HG03064 (cell line): ENCODE measurements around the gene S1PR3.

ENCODE experiments used
- ATAC-seq: cut with Tn5 transposase; IDR thresholded peaks from one replicate; pipeline ENCODE4 v1.9.1; 2021; ENCODE audit warnings: low read depth; ENCODE audit not compliant: unreplicated experiment

S1PR3 gene

GRCh38 chr9:88968799-88969198, 22.5 kb upstream of the S1PR3 start:
- no peak for ATAC-seq

GRCh38 chr9:88969646-88970373, 21.5 kb upstream of the S1PR3 start:
- ATAC-seq: no peak

GRCh38 chr9:88971131-88971960, 19.9 kb upstream of the S1PR3 start:
- no peak for ATAC-seq

- ATAC-seq: no peak
These were observed 18.9 kb upstream of the S1PR3 start for GRCh38 chr9:88972401-88972800.

GRCh38 chr9:88973281-88974045, 17.8 kb upstream of the S1PR3 start:
- ATAC-seq: no peak

GRCh38 chr9:88974641-88975040, 16.6 kb upstream of the S1PR3 start:
- ATAC-seq: no peak

- no peak for ATAC-seq
These were observed 15.0 kb upstream of the S1PR3 start for GRCh38 chr9:88975966-88976889.

GRCh38 chr9:88976890-88977257, 14.4 kb upstream of the S1PR3 start:
- ATAC-seq: no peak

- ATAC-seq: no peak
These were observed 13.2 kb upstream of the S1PR3 start for GRCh38 chr9:88978034-88978433.

GRCh38 chr9:88979021-88979420, 12.2 kb upstream of the S1PR3 start:
- no peak for ATAC-seq

- no peak for ATAC-seq
These were observed 11.5 kb upstream of the S1PR3 start for GRCh38 chr9:88979791-88980190.

GRCh38 chr9:88980740-88981203, 10.5 kb upstream of the S1PR3 start:
- ATAC-seq: no peak

- ATAC-seq: no peak
These were observed 7.3 kb upstream of the S1PR3 start for GRCh38 chr9:88983865-88984542.

GRCh38 chr9:88984543-88984883, 6.8 kb upstream of the S1PR3 start:
- no peak for ATAC-seq

GRCh38 chr9:88985616-88986015, 5.7 kb upstream of the S1PR3 start:
- ATAC-seq: no peak

GRCh38 chr9:88986776-88987175, 4.5 kb upstream of the S1PR3 start:
- no peak for ATAC-seq

- no peak for ATAC-seq
These were observed 3.6 kb upstream of the S1PR3 start for GRCh38 chr9:88987661-88988060.

GRCh38 chr9:88988796-88989641, 2.2 kb upstream of the S1PR3 start:
- ATAC-seq: no peak
